Stimulated activated CD4-positive, alpha-beta T cell treated with anti-CD3 and anti-CD28 coated beads, Interleukin-2, amount 100 ng/mL, for 48 hours (primary cell): Measurements from ENCODE around the gene BRD7.

Source experiments
- DNase-seq, 2 donors: peaks; one replicate each; pipeline ENCODE4 v3.0.0-alpha.2; 2020

The BRD7 gene

DNA sequence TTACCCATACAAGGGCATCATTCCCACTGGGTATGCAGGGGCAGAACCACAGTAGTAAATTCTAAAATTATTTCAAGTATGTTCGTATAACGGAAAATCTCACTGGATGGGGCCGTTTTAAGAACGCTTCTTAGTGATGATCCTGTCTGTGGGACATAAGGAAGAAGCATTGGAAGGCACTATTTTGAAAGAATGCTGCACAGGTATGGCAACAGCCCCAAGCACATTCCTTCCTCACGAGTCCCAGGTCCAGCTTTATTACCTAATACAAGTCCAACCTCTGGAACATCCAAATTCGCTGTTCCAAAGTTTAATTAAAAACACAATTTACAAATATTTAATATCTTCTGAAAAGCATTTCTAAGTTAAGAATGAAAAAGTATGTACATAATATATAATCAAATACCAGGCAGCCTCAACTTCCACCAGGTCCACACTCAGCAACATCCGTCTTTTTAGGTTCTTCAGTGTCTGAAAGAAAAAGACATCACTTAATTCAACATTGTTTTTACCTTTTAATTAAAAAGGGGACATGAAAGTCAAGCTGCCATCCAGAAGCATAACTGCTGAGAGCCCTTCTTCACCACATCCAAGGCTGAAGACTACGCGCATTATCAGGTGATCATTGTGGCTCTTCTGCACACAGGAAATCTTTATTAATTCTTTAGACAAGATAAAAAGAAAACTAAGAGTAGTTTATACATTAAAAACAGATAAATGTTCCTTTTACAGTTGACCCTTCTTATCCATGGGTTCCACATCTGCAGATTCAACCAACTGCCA lies 49.8 kb downstream of the BRD7 start:
- no peak for DNase-seq

- no peak for DNase-seq
Observed at GRCh38 chr16:50316848-50317630, 51.7 kb downstream of the BRD7 start.

DNA sequence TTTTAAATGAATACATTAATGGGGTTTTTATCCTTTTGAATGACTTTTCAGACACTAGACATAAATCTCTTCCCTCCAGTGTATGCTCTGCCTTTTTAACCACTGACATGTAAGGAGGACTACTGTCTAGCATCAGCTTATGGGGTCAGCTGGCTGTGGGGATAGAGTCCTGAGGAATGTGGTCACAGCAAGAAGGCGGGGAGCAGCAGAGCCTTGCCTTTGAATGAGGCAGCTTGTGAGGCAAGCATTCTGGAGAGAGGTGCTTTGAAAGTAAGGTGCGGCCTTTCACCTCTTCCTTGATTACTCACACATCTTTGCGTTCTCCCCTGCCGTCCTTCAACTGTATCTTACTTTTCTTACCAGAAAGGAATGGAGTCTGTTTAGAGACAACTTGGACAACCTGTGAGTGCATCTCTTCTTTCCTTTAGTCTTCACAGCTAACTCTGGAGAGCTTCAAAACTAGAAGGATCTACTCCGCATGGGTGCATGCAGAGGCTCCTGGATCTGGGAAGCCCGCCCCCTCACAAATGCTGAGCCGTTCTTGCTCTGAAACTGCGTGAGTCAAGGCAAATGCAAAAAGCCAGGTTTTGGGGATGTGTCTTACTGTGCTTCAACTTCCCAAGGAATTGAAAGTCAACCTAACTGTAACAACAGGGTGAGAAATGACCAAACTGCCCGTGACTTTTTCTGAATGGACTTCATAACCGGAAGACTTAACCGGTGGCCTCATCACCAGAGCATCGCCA lies 52.5 kb downstream of the BRD7 start:
- no peak for DNase-seq

DNA sequence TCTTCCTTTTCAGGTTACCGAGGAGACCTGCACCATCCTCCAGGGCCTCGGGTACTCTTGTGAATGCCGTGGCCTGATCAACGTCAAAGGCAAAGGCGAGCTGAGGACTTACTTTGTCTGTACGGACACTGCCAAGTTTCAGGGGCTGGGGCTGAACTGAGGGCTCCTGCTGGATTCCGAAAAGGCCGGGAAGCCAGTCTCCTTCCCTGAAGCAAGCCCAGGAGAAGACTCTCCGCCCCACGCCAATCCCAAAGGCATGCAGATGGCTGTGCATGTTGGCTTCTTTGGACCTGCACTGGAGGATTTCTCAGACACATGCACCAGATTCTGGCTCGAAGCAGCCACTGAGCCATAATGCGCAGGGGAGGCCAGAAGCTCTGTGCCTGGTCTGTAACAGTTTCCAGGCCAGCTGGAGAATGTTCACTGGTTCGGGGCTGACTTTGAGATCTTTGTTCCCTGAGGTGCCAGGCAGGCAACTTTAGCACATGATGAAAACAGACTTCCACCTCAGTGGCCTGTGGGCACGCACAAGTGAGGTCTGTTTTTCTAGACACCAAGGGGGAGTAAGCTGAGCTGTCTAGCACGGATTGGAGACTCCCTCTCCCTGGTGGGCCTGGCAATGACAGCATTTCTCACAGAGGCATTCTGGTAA lies 53.3 kb downstream of the BRD7 start:
- DNase-seq: no peak

DNA sequence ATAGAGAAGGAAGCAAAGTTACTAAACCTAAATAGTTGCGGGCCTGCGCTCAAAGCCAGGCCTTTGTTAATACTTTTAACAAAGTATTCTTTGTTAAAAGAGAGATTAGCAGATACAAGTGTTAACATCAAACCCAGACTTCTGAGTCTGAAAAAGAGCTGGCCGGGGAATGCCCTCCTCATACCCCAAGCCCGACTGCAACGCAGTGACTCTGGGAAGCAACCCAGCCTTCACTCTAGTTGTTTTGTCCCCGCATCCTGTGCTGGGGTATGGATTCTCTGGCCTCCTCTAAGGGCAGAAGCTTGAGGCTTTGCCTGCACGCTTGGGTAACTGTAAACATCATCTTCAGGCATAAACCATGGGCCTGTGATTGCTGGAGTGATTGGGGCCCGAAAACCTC lies 54.1 kb downstream of the BRD7 start:
- DNase-seq: no peak

- DNase-seq: no peak
Observed at GRCh38 chr16:50313596-50314478, 55.0 kb downstream of the BRD7 start.

DNA sequence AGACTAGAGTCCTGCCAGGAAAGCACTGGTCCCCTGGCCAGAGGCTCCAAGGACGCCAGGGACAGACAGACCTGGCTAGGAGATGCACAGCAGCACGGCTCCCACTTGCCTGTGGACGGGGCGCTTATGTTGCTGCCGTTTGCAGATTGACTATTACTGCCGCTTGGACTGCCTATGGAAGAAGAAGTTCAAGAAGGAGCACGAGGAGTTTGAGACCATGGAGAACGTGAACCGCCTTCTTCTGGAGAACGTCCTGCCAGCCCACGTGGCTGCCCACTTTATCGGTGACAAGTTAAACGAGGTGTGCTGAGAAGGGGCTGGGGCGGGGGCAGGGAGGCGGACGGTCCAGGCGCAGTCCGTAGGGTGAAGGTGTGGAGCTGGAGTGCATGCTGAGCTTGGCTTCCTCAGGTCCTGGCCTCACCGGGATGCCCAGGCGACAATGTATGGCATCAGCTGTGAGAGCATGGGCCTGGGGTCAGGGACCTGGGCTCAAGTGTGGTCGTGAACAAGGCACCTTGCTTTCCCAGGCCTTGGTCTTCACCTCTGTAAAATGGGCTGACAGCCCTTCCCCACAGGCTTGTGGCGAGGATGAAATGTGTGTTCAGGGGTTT lies 56.8 kb downstream of the BRD7 start:
- no peak for DNase-seq

DNA sequence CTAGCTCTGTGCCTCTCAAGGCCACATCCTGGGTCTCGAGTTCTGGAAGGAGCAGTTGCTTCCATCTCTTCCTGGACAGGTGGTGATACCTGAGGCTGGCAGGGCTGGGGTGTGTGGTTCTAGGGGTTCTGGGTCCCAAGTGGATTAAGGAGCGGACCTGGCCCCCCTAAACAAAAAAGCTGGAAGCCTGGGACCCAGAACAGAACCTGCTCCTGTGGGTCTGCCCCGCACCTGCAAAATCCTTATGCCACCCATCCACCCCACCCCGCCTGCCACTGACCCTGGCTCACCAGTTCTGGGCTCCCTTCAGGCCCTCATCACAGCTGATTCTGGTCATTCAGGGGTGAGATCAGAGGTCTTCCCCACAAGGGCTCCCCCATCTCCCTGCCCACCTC lies 57.7 kb downstream of the BRD7 start:
- no peak for DNase-seq

DNA sequence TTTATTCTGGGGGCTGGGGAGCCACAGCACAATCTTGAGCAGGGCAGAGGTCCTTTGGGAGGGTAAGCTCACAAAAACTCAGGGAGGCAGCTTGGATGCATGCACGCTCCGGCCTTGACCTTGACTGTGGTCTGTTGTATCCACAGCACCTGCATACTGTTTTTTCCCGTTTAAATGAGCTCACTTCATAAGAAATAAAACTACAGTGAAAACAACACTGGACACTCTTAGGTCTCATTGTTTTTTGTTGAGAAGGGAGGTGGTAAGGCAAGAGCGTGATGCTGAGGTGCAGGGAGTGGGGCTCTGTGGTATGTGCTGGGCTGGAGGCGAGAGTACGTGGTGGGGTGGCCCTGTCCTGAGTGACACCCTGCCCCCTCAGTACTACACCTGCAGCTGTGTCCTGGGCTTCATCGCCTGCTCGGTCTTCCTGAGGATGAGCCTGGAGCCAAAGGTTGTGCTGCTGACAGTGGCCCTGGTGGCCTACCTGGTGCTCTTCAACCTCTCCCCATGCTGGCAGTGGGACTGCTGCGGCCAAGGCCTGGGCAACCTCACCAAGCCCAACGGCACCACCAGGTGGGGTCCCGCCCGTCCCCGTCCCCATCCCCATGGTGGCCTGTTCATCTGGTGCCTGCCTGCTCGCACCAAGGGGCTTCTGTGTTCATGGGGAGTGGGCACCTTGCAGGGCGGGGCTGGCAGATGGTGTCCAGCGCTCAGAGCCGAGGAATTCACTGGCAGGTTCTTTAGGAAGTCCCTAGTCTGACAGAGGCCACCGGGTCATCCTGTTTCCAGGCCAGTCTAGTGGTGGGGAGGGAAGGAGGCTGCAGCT lies 58.3 kb downstream of the BRD7 start:
- DNase-seq: no peak

GRCh38 chr16:50309527-50310307 lies 59.1 kb downstream of the BRD7 start:
- DNase-seq: no peak

GRCh38 chr16:50309156-50309526 lies 59.6 kb downstream of the BRD7 start:
- no peak for DNase-seq

- DNase-seq: no peak
Observed at GRCh38 chr16:50308237-50308965, 60.4 kb downstream of the BRD7 start.

DNA sequence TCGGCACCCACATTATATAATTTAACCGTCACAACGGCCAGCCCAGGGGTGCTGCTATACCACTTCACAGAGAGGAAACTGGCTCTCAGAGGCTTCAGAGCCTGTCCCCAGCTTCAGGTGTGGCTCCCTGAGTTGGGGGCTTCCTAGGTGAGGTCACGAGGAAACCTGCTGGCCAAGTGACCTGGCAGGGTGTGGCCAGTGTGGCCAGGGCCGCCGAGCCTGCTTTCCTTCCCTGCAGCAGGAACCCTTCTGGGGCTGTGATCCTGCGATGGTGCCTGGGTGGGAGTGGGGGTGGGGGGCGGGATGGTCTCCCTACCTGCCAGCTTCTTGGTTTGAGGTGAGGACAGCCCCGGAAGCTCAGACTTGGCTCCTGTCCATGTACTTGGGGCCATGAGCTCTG lies 62.5 kb downstream of the BRD7 start:
- no peak for DNase-seq

- no peak for DNase-seq
Observed at GRCh38 chr16:50305441-50306061, 63.2 kb downstream of the BRD7 start.

DNA sequence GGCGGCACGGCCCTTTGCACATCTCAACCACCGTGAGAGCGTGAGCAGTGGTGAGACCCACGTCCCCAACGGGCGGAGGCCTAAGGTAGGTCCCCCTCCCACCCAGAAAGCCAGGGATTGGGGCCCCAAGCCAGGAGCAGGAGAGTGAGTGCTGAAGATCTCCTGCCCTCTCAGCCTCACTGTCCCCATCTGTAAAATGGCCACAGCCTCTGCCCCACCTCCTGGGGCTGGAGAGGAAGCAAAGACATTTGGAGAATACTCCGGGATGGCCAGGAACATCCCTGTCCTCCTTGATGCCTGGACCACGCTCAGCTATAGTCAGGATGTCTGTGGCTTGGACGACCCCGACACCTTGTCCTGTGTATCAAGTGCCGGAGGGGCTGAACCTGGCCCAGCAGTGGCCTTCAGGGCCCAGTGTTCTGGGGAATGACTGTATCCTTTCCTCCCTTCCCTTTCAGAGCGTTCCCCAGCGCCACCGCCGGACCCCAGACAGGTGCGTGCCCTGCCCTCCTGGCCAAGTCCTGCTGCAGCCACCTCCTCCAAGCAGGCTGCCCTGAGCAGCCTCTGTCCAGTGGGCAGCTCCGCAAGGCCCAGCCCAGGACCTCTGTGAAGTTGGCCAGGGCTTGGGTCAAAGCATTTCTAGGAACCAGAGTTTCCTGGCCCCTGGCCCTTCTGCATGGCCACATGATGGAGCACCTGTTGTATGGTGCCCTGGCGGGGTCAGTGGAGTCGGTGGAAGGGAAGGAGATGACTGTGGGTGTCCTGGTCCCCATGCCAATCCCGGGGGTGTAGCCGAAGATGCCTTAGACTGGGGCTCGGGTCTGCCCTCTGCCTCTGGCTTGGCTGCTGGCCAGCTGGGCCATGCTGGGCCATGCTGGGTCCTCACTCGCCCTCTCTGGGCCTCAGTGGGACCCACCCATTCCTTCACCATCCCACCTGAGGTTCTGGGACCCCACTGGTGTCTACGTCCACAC lies 64.0 kb downstream of the BRD7 start:
- DNase-seq: no peak

GRCh38 chr16:50303605-50304466 lies 65.0 kb downstream of the BRD7 start:
- DNase-seq: no peak
